WERI-Rb-1 (cell line): ENCODE results near the gene ADGRD1.

ENCODE experiments used
- DNase-seq: peaks from one replicate; pipeline ENCODE4 v3.0.0-alpha.2; 2020
- H3K27ac ChIP-seq: fragments of 250-450 bp; sonication (Bioruptor Pico); 2 replicates; pipeline ENCODE4 v1.5.1; 2020; ENCODE audit warnings: mild to moderate bottlenecking, moderate library complexity
- H3K27me3 ChIP-seq: fragments of 250-450 bp; sonication (Bioruptor Pico); 2 replicates; pipeline ENCODE4 v1.5.1; 2021; ENCODE audit warnings: mild to moderate bottlenecking, low read depth, moderate library complexity; ENCODE audit not compliant: insufficient read depth, severe bottlenecking
- H3K36me3 ChIP-seq: fragments of 250-450 bp; sonication (Bioruptor Pico); 2 replicates; pipeline ENCODE4 v1.5.1; 2020; ENCODE audit warnings: mild to moderate bottlenecking, moderate library complexity
- H3K4me3 ChIP-seq: 2 replicates; pipeline ENCODE4 v1.5.1; 2011; ENCODE audit warnings: low read depth, mild to moderate bottlenecking, control low read depth, low read length
- H3K9me3 ChIP-seq: fragments of 250-450 bp; sonication (Bioruptor Pico); 2 replicates; pipeline ENCODE4 v1.5.1; 2021; ENCODE audit warnings: mild to moderate bottlenecking, moderate library complexity; ENCODE audit not compliant: severe bottlenecking
- CTCF ChIP-seq: IDR thresholded peaks from 2 replicates; pipeline ENCODE4 v1.5.1; 2011; ENCODE audit warnings: low read depth, mild to moderate bottlenecking, control low read depth, inconsistent platforms, low read length

ADGRD1 gene

GRCh38 chr12:131190965-131191364 lies 237.3 kb downstream of the ADGRD1 start:
- H3K4me3 ChIP-seq: no peak overlapping the region
- peaks cover 3% of the 10 kb centered on the region for H3K9me3 ChIP-seq
- DNase-seq: no peak
- no peaks in the 10 kb centered on the region for H3K36me3 ChIP-seq
- no peak overlapping the region for H3K27ac ChIP-seq
- TF ChIP-seq CTCF: no peak
- no peaks in the 10 kb centered on the region for H3K27me3 ChIP-seq
